HepG2 (cell line): ENCODE measurements around the gene CCDC88C.
"Not testable (repeated sequence)": the region's sequence is repeated elsewhere in the genome, so short reads cannot be mapped to it uniquely, and the experiment has no call there.

ENCODE experiments used
- CHD2 ChIP-seq: IDR thresholded peaks from 2 replicates; pipeline ENCODE4 v1.6.1; 2011; ENCODE audit warnings: low read depth, low read length, improper control_type of control experiment
- DMAP1 ChIP-seq: IDR thresholded peaks from 2 replicates; pipeline ENCODE4 v1.6.1; 2016
- NFE2 ChIP-seq: sonication (generic); formaldehyde crosslinking; IDR thresholded peaks from 2 replicates; pipeline ENCODE4 v1.4.0; 2020; ENCODE audit warnings: missing genetic modification reagents
- POLR2A ChIP-seq, 2 experiments: IDR thresholded peaks; 2 replicates each; pipeline ENCODE4 v1.6.1; 2011; ENCODE audit warnings: low read depth in 2 of 2, low read length in 2 of 2, mild to moderate bottlenecking in 1 of 2, moderate library complexity in 1 of 2; ENCODE audit not compliant: insufficient read depth in 1 of 2
- POLR2AphosphoS5 ChIP-seq: IDR thresholded peaks from 2 replicates; pipeline ENCODE4 v1.6.1; 2012; ENCODE audit warnings: low read depth, low read length
- SMARCE1 ChIP-seq: fragments of 450-650 bp; IDR thresholded peaks from 2 replicates; pipeline ENCODE4 v1.6.1; 2017; ENCODE audit warnings: borderline replicate concordance
- TBL1XR1 ChIP-seq: fragments of 150-350 bp; IDR thresholded peaks from 2 replicates; pipeline ENCODE4 v1.6.1; 2014; ENCODE audit warnings: borderline replicate concordance, low read length; ENCODE audit not compliant: partially characterized antibody
- ZNF451 ChIP-seq: sonication (generic); formaldehyde crosslinking; IDR thresholded peaks from 2 replicates; pipeline ENCODE4 v1.5.0; 2020; ENCODE audit warnings: mild to moderate bottlenecking, missing genetic modification reagents
- ZNF816 ChIP-seq: sonication (generic); formaldehyde crosslinking; IDR thresholded peaks from 2 replicates; pipeline ENCODE4 v1.8.0; 2022; ENCODE audit warnings: missing genetic modification reagents, mild to moderate bottlenecking, borderline replicate concordance
- ZSCAN29 ChIP-seq: sonication (generic); formaldehyde crosslinking; conservative IDR thresholded peaks from 2 replicates; pipeline ENCODE4 v1.4.0; 2020; ENCODE audit warnings: mild to moderate bottlenecking, missing genetic modification reagents

- not testable (repeated sequence) for TF ChIP-seq DMAP1 (CRISPR knock-in tag); CHD2; POLR2AphosphoS5; SMARCE1; ZNF816 (CRISPR knock-in tag); ZNF451 (CRISPR knock-in tag); ZSCAN29; NFE2 (CRISPR knock-in tag); TBL1XR1; POLR2A (IDR thresholded peaks at IDR 0.05; ENCODE audit: insufficient read depth in 1 of 2, low read depth in 2 of 2, low read length in 2 of 2)
Measured at GRCh38 chr14:91428931-91429330, 11.3 kb upstream of the CCDC88C start.
